ENCODE results near the gene SCAMP4. TPM values are rescaled to one million over a fixed set of nuclear protein-coding genes. Genes with fewer than 3 reads are reported as not detected.
A peak's percentile ranks its signal among the peaks of the same experiment; 100 is the strongest.

Gene SCAMP4
- total and polyA plus RNA-seq, 3 donors from 2014 or later, result 50.1 to 108 (median 80.1) TPM

DNA sequence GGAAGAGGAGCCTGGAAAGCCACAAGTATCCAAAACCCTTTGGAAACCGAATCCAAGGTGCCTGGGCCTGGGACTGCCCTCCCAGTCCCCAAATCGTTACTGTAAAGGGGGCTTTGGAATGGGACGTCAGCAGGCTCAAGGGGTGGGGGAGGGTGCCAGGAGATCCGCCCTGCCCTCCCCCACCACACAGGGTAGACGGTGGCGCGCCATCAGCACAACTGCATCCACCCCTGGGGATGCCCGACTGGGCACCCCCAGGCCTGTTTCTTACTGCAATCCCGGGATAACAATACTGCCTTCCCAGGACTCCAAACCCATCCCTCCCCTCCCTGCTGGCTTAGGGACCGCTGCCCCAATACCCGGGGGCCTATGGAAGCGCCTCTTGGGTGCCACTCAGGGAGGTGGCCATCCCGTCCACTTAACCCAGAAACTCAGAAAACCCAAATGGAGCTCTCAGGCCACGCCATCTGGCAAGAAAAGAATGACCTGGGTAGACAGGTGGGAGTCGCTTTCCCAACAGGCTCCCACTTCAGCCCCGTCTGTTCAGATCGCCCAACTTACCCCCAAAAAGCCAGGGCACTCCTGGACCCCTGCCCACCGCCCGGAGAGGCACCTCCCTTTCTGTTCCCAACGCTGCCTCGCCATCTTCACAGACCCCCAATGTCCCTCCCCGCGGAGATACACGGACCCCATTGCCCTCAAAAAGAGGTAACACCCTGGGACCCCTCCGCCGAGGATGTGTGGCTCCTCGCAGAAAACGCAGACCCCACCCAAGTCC, 44.2 kb upstream of the SCAMP4 start:
- 44 to 58% methylated on average over 21 to 27 of the region's 28 CpGs for WGBS, 2 donors
- Histone ChIP-seq H3K9me3 (no peaks in the 10 kb centered on the region), H3K36me3 (ENCODE audit: low read depth, missing control alignments) (no peaks in the 10 kb centered on the region), H3K4me3 (peak overlapping the region in 1 of 2 donors; percentile 61), H3K4me1 (peaks cover 60% of the 10 kb centered on the region), H3K27ac (peak overlapping the region in 1 of 2 donors; percentile 50), H3K27me3 (no peaks in the 10 kb centered on the region)
- no peak for DNase-seq
- intact Hi-C loops (cut with DNase I; ENCODE audit: low total_unique reads), result no loop called here
- TF ChIP-seq, protein P1, sequence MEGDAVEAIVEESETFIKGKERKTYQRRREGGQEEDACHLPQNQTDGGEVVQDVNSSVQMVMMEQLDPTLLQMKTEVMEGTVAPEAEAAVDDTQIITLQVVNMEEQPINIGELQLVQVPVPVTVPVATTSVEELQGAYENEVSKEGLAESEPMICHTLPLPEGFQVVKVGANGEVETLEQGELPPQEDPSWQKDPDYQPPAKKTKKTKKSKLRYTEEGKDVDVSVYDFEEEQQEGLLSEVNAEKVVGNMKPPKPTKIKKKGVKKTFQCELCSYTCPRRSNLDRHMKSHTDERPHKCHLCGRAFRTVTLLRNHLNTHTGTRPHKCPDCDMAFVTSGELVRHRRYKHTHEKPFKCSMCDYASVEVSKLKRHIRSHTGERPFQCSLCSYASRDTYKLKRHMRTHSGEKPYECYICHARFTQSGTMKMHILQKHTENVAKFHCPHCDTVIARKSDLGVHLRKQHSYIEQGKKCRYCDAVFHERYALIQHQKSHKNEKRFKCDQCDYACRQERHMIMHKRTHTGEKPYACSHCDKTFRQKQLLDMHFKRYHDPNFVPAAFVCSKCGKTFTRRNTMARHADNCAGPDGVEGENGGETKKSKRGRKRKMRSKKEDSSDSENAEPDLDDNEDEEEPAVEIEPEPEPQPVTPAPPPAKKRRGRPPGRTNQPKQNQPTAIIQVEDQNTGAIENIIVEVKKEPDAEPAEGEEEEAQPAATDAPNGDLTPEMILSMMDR (IDR thresholded peaks at IDR 0.05), result no peak
- no peak for TF ChIP-seq POLR2A (IDR thresholded peaks at IDR 0.05)

DNA sequence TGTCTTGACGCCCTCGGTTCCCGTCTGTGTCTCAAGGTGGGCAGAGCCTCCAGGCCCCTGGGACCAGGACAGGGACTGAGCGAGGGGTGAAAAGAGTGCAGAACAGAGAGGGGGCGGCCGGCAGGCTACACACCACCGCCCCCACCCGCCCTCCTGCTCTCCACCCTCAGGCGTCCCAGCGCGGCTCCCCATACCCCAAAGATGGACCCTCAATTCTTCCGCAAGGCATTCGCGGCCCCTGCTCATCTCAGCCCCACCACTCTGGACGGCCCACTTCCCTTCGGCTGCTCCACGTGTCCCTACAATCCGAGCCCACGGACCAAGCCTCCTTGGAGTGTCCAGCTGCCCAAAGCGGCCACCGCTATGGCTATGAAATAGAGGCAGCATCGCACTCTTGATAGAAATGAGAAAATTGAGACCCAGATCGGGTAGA, 43.6 kb upstream of the SCAMP4 start:
- H3K27me3 ChIP-seq, result no peaks in the 10 kb centered on the region
- intact Hi-C loops (cut with DNase I; ENCODE audit: low total_unique reads), result no loop called here
- no peak for DNase-seq
- no peaks in the 10 kb centered on the region for H3K36me3 ChIP-seq (ENCODE audit: low read depth, missing control alignments)
- WGBS, 2 donors, result 22 to 24% methylated on average over 19 to 23 of the region's 23 CpGs
- H3K4me1 ChIP-seq, result peaks cover 54% of the 10 kb centered on the region
- H3K4me3 ChIP-seq, result peak overlapping the region; percentile 61 to 64
- H3K9me3 ChIP-seq, result no peaks in the 10 kb centered on the region
- H3K27ac ChIP-seq, result peak overlapping the region; percentile 44 to 50
- TF ChIP-seq POLR2A (IDR thresholded peaks at IDR 0.05), result no peak
- TF ChIP-seq, protein P1 (IDR thresholded peaks at IDR 0.05), result no peak

DNA sequence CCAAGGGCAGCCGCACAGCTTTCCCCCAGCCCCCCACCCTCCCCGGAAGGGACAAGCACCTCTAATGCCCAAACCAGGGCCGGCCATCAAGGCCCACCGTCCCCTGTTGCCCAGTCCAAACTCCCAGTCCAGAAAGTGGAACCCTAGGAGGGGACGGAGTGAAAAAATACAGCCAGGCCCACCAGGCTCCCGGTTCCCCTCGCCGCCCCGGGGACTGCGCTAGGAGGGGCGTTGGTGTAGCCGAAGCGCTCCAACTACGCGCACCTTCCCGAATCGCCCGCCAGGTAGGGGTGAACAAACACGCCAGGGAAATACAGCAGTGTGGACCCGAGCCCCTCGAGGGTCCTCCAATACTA, 43.2 kb upstream of the SCAMP4 start:
- DNase-seq, result no peak
- H3K36me3 ChIP-seq (ENCODE audit: low read depth, missing control alignments), result no peaks in the 10 kb centered on the region
- no peaks in the 10 kb centered on the region for H3K27me3 ChIP-seq
- WGBS, 2 donors, result 4% methylated on average over 21 of the region's 21 CpGs; no CpG with 5 or more reads in 1 of the 2 donors
- TF ChIP-seq, protein P1 (IDR thresholded peaks at IDR 0.05), result no peak
- TF ChIP-seq POLR2A (IDR thresholded peaks at IDR 0.05), result no peak
- peaks cover 52% of the 10 kb centered on the region for H3K4me1 ChIP-seq
- H3K4me3 ChIP-seq, result peak overlapping the region; percentile 61 to 64
- intact Hi-C loops (cut with DNase I; ENCODE audit: low total_unique reads), result no loop called here
- H3K27ac ChIP-seq, result peak overlapping the region; percentile 44 to 50
- H3K9me3 ChIP-seq, result no peaks in the 10 kb centered on the region

DNA sequence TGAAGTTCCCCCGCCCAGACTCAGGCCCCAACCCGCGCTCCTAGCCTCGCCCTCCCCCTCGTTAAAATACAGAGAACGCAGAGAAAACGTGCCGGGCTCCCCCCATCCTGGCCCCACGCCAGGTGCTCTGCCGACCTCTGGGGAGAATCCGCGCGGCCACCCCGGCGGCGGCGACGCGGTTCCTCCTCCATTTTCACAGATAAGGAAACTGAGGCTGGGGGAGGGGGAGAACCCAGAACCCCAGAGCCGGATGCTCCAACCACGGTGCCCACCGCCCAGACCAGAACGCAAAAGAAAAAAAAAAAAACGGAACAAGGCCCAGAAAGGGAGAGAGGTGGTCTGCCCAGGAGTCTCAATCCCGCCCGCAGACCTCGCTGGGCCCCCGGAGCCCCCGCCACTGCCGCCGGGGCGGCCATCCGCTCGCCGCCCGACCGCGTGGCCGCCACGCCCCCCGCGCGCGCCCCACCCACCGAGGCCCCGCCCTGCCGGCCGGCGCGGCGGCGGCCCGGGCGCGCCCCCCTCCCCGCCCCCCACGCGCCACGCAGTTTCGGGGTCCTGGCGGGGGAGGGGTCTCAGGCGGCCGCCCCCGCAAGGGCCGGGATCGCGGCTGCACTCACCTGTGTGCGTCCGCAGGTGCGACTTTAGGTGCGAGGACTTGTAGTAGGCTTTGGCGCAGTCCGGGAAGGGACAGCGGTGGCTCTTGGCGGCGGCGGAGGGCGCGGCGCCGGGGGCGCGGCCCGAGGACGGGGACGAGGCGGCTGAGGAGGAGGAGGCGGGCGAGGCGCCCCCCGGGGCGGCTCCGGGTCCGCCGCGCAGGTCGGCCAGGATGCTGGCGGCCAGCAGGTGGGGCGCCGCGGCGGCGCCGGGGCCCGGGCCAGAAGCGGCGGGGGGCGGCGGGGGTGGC, 42.5 kb upstream of the SCAMP4 start:
- H3K9me3 ChIP-seq, result no peaks in the 10 kb centered on the region
- TF ChIP-seq POLR2A (IDR thresholded peaks at IDR 0.05), result no peak
- TF ChIP-seq, protein P1 (IDR thresholded peaks at IDR 0.05), result no peak
- H3K4me1 ChIP-seq, result peaks cover 46% of the 10 kb centered on the region
- DNase-seq, result no peak
- H3K27ac ChIP-seq, result peak overlapping the region; percentile 44 to 56
- no peaks in the 10 kb centered on the region for H3K36me3 ChIP-seq (ENCODE audit: low read depth, missing control alignments)
- H3K27me3 ChIP-seq, result no peaks in the 10 kb centered on the region
- H3K4me3 ChIP-seq, result peak overlapping the region; percentile 61 to 64
- 0 to 1% methylated on average over 19 to 42 of the region's 109 CpGs for WGBS, 2 donors
- intact Hi-C loops (cut with DNase I; ENCODE audit: low total_unique reads), result no loop called here
